HG02943 (cell line): ENCODE results near the gene TACC2.

Experiments used
- ATAC-seq: cut with Tn5 transposase; IDR thresholded peaks from one replicate; pipeline ENCODE4 v1.9.1; 2021; ENCODE audit warnings: mild to moderate bottlenecking, low read depth, moderate library complexity; ENCODE audit not compliant: unreplicated experiment

The TACC2 gene

GRCh38 chr10:122298206-122298597 lies 309.2 kb downstream of the TACC2 start:
- ATAC-seq, result no peak

GRCh38 chr10:122298598-122299301 lies 309.8 kb downstream of the TACC2 start:
- ATAC-seq, result no peak

GRCh38 chr10:122299423-122300075 lies 310.6 kb downstream of the TACC2 start:
- ATAC-seq, result no peak

- no peak for ATAC-seq
Measured at GRCh38 chr10:122301055-122301810, 312.3 kb downstream of the TACC2 start.

DNA sequence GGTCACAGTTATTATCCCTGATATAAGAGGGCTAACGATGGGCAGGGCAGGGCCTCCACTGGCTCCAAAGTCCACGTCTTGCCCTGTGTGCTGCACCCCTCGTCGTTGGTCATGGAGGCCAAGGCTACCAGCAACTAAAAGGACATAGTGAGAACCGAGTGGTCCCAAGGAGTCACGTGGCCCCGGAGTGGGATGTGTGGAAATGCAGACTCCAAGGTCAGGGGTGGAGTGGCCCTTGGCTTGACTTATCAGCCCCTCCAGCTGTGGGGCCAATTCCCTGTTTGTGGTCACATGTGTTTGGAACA lies 312.8 kb downstream of the TACC2 start:
- no peak for ATAC-seq

- no peak for ATAC-seq
Measured at GRCh38 chr10:122302315-122302714, 313.4 kb downstream of the TACC2 start.

- no peak for ATAC-seq
Measured at GRCh38 chr10:122303271-122304053, 314.5 kb downstream of the TACC2 start.
